ENCODE results near the gene AGAP5. TPM values are rescaled to one million over a fixed set of nuclear protein-coding genes. Genes with fewer than 3 reads are reported as not detected.

The AGAP5 gene
- total and polyA plus RNA-seq, 2 of the 8 experiments (the other 6 are each of a cell fraction or from before 2014, with no cell fraction given) = 5.4 to 6.0 TPM

DNA sequence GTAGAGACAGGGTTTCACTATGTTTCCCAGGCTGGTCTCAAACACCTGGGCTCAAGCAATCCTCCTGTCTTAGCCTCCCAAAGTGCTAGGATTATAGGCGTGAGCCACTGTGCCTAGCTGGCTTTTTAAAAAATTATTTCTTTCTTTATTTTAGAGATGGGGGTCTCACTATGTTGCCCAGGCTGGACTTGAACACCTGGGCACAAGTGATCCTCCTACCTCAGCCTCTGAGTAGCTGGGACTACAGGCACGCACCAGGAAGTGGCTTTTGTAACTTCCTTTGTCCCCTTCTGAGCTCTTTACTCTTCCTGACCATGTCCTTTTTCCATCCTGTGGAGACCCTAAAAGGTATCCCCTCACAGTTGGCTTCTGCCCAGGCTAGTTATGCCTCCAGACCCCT is 54.5 kb downstream of the AGAP5 start (continued):
- TF ChIP-seq, protein P1, sequence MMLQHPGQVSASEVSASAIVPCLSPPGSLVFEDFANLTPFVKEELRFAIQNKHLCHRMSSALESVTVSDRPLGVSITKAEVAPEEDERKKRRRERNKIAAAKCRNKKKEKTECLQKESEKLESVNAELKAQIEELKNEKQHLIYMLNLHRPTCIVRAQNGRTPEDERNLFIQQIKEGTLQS (IDR thresholded peaks at IDR 0.05; ENCODE audit: insufficient read depth, low read depth, low read length) = no peak
- TF ChIP-seq NRF1 (IDR thresholded peaks at IDR 0.05; ENCODE audit: low read depth, low read length) (no peak), FOSL1 (IDR thresholded peaks at IDR 0.05; ENCODE audit: insufficient read depth, low read depth, low read length) (no peak)
- TF ChIP-seq, protein P2, sequence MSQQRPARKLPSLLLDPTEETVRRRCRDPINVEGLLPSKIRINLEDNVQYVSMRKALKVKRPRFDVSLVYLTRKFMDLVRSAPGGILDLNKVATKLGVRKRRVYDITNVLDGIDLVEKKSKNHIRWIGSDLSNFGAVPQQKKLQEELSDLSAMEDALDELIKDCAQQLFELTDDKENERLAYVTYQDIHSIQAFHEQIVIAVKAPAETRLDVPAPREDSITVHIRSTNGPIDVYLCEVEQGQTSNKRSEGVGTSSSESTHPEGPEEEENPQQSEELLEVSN (IDR thresholded peaks at IDR 0.05) = no peak
